Measurements from ENCODE around the gene GDF10.

The GDF10 gene

GRCh38 chr10:47296156-47296894, 3.7 kb upstream of the GDF10 start:
- no peak for DNase-seq

- DNase-seq = no peak
Measured at GRCh38 chr10:47296941-47297340, 3.1 kb upstream of the GDF10 start.

GRCh38 chr10:47297866-47298540, 2.0 kb upstream of the GDF10 start:
- no peak for DNase-seq

- DNase-seq = no peak
Measured at GRCh38 chr10:47298715-47299114, 1.3 kb upstream of the GDF10 start.

GRCh38 chr10:47300429-47300931, 483 bp downstream of the GDF10 start:
- no peak for DNase-seq

GRCh38 chr10:47301833-47302232, 1.8 kb downstream of the GDF10 start:
- no peak for DNase-seq

DNA sequence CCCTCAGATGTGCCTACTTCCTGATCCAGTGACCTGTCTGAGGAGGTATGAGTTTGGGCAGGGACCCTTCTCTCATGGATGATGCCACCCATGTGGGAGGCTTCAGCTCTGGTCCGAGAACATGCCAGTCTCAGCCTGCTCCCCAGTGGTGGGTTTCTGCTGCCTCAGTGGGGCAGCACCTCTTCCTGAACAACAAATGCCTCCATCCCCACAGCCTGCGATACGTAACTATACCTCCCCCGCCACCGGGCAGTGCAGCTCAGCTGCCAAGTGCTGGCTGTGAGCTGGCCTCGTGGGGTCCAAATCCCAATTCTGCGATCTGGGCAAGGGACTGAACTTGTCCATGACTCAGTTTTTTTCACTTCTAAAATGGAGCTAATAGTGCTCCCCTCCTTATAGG, 3.1 kb downstream of the GDF10 start:
- no peak for DNase-seq

GRCh38 chr10:47303866-47304265, 3.9 kb downstream of the GDF10 start:
- DNase-seq = no peak

DNA sequence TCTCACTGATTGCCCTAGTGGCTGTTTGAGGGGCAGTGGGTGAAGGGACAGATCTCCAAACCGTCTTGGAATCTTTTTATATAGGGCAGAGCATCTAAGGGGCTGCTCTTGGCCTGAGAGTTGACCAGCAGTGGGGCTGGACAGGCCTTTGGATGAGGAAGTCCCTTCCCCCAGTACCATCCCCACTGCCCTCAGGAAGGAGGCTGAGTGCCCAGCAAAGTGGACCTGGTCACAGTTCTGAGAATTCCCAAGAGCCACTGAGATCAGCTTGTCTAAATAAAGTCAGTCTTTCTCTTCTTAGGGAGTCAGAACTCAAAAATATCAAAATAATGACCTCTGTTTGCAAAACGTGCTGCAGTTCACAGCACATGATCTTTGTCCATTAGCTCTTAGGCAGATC, 5.6 kb downstream of the GDF10 start:
- no peak for DNase-seq

GRCh38 chr10:47306387-47307210, 6.6 kb downstream of the GDF10 start:
- no peak for DNase-seq

GRCh38 chr10:47307381-47307780, 7.4 kb downstream of the GDF10 start:
- DNase-seq = no peak

GRCh38 chr10:47308775-47309174, 8.8 kb downstream of the GDF10 start:
- DNase-seq = no peak

DNA sequence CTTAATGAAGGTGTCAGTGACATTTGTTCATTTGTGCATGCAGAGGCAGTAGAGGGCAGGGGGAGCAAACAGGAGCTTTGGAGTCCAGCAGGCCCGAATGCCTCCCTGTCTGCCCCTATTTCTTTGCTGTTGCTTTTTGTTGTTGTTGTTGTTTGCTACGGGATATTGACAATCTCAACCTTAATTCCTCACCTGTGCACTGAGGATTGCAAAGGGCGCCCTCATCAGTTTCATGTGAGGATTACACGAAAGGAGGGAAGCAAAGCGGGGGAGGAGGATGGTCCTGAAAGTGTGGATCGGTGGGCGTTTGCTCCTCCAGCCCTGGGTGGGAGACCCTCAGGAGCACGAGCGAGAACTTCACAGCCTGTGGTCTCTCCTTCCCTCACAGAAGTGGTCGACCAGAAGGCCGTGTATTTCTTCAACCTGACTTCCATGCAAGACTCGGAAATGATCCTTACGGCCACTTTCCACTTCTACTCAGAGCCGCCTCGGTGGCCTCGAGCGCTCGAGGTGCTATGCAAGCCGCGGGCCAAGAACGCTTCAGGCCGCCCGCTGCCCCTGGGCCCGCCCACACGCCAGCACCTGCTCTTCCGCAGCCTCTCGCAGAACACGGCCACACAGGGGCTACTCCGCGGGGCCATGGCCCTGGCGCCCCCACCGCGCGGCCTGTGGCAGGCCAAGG, 9.6 kb downstream of the GDF10 start:
- peak; percentile 18 for DNase-seq

DNA sequence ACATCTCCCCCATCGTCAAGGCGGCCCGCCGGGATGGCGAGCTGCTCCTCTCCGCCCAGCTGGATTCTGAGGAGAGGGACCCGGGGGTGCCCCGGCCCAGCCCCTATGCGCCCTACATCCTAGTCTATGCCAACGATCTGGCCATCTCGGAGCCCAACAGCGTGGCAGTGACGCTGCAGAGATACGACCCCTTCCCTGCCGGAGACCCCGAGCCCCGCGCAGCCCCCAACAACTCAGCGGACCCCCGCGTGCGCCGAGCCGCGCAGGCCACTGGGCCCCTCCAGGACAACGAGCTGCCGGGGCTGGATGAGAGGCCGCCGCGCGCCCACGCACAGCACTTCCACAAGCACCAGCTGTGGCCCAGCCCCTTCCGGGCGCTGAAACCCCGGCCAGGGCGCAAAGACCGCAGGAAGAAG, 10.1 kb downstream of the GDF10 start:
- DNase-seq = no peak

DNA sequence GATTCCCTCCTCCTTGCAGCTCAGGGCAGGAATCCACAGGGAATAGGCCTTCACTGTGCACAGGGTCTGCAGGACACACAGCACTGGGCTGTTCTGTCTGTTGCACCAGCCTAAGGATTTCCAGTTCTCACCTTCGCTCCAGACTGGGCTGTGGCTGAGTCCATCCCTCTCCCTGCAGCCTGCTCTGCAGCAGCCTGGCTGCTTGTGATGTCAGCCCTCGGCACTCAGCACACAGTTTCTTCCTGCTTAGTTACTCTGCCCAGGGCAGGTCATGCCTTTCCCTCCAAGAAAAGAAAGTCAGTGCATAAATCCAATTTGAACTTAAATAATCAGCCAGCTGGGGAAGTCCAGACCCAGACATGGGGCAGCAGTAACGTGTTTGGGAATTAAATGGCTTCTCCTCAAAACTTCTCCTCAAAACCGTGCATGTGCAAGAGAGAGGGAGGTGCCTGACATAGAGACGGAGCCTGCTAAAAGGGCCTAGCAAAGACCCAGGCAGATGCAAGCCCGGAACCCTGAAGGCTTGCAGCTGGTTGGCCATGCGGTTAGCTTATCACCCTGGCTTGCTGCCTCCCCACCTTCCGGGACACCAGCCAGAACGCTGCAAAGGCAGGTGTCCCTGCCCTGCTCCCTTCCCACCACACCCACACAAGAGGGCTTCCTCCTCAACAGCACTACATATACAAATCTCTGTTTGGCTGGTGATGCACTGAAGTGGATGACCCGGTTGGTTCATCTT, 11.4 kb downstream of the GDF10 start:
- peak; percentile 29 for DNase-seq

GRCh38 chr10:47311932-47312662, 12.1 kb downstream of the GDF10 start:
- peak; percentile 86 for DNase-seq

GRCh38 chr10:47312663-47312995, 12.6 kb downstream of the GDF10 start:
- DNase-seq = no peak

DNA sequence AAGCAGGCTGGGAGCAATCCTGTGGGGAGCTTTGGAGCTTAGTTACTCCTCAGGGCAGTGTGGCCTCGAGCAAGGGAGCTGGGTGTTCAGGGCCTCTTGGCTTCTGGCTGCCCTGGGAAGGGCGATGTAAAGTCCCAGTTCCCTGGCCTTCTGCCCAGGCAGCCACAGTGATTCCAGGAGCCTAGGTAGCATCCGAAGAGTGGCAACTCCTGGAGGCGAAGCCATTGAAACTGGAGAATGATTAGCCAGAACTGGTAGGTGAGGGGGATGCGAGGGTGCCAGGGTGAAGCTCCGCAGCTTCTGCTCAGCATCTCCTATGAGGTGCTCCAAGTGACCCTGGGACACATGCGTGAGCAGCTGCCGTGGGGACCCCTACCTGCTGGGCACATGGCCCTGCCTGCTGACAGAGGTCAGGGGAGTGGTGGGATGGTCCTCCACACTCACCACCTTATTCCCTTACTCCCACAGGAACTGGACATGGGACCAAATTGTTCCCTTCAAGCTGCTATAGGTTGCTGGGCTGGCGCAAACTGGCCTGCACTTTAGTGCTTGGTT, 14.5 kb downstream of the GDF10 start:
- no peak for DNase-seq

DNA sequence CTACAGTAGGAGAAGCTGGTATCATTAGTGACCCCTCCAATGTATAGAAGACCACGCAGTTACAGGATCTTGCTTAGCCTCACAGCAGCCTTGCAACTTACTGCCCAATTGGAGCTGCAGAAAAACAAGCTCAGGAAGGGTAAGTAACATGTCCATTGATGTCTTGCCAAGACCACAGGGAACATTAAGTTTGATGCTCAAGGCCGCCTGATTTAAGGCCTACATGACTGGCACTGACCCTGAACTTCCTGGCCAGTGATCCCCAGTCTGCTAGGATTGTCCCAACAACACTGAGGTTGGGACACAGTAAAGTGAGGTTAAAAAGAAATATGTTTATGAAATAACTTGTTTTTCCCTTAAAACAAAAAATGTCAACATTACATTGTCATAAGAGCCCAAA, 15.4 kb downstream of the GDF10 start:
- DNase-seq = no peak

DNA sequence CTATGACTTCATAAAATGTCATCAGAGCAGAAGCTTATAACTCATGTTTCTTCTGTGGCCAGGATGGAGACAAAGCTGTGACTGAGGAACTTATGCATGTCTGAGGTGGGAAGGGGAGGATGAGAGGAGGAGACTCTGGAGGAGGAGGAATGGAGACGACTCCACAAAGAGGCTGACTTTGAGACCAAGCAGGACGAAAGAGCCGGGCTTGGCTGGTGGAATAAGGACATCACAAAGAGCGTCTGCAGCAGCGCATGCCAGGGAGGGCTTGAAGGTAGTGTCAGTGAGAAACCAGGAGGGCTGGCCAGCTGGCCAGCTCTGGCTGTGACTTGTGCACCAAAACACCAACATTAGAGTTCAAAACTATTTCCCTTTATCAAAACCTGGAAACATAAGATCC, 16.1 kb downstream of the GDF10 start:
- no peak for DNase-seq

- DNase-seq = no peak
Measured at GRCh38 chr10:47317251-47317650, 17.3 kb downstream of the GDF10 start.

Measured in NCI-H82 (cell line).